SK-N-MC (cell line): Measurements from ENCODE around the gene S100A6.

Source experiments
- EZH2 ChIP-seq: fragments of 200-600 bp; sonication (generic); IDR thresholded peaks from one replicate; pipeline ENCODE4 v1.6.1; 2017; ENCODE audit warnings: antibody characterized with exemption
- POLR2AphosphoS5 ChIP-seq: IDR thresholded peaks from 2 replicates; pipeline ENCODE4 v1.6.1; 2012; ENCODE audit warnings: mild to moderate bottlenecking, low read depth, low read length, borderline replicate concordance

GRCh38 chr1:153513023-153513422 lies 22.8 kb downstream of the S100A6 start:
- no peak for TF ChIP-seq POLR2AphosphoS5
- TF ChIP-seq EZH2: no peak
